Endothelial cell (in vitro differentiated cells): ENCODE results near the gene CDKAL1. TPM values are rescaled to one million over a fixed set of nuclear protein-coding genes. Genes with fewer than 3 reads are reported as not detected.

Experiments used
- DNase-seq: peaks from one replicate; pipeline ENCODE4 v3.0.0; 2021; ENCODE audit warnings: low spot score
- H3K27ac Mint-ChIP-seq: one replicate; pipeline ENCODE4 v1.8.0; 2021; ENCODE audit warnings: mixed read lengths, inconsistent platforms; ENCODE audit not compliant: unreplicated experiment
- H3K27me3 Mint-ChIP-seq: one replicate; pipeline ENCODE4 v1.8.0; 2021; ENCODE audit warnings: mild to moderate bottlenecking, moderate library complexity, mixed read lengths, inconsistent platforms; ENCODE audit not compliant: unreplicated experiment
- H3K36me3 Mint-ChIP-seq: one replicate; pipeline ENCODE4 v1.8.0; 2021; ENCODE audit warnings: mild to moderate bottlenecking, low read depth, mixed read lengths, inconsistent platforms; ENCODE audit not compliant: unreplicated experiment
- H3K4me1 Mint-ChIP-seq: one replicate; pipeline ENCODE4 v1.8.0; 2021; ENCODE audit warnings: mild to moderate bottlenecking, mixed read lengths, inconsistent platforms; ENCODE audit not compliant: unreplicated experiment
- H3K4me3 Mint-ChIP-seq: one replicate; pipeline ENCODE4 v1.8.0; 2021; ENCODE audit warnings: mild to moderate bottlenecking, mixed read lengths, inconsistent platforms; ENCODE audit not compliant: unreplicated experiment
- H3K9me3 Mint-ChIP-seq: one replicate; pipeline ENCODE4 v1.8.0; 2021; ENCODE audit warnings: mixed read lengths, inconsistent platforms; ENCODE audit not compliant: unreplicated experiment
- total RNA-seq: library from RNA; stranded (reverse); fragmentation: NEBNext Ultra II Directional; extraction: Animal tissue kit (Norgen Biotek cat#: 25700); gene quantifications from one replicate; pipeline ENCODE4 v1.2.1, GENCODE V29; 2021; ENCODE audit not compliant: unreplicated experiment
- TF ChIP-seq, protein P1 (sequence below): fragments of 200-600 bp; sonication (generic); IDR thresholded peaks from one replicate; pipeline ENCODE4 v1.5.0; 2021; ENCODE audit warnings: antibody characterized with exemption; ENCODE audit not compliant: unreplicated experiment

CDKAL1 gene
- total RNA-seq, 1 donor from 2014 or later: 43.9 TPM

DNA sequence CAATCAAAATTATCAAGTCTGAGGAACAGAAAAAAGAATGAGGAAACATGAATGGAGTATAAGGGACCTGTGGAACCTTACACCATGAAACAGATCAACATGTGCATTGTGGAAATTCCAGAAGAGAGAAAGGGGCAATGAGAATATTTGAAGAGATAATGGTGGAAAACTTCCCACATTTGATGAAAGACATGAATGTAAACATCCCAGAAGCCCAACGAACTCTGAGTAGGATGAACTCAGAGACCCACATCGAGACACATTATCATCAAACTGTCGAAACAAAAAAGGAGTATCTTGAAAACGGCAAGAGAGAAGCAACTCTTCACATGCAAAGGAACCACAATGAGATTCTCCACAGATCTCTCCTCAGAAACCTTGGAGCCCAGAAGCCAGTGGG is 371.1 kb downstream of the CDKAL1 start:
- no peak for DNase-seq
- no peaks in the 10 kb centered on the region for H3K9me3 Mint-ChIP-seq
- H3K27ac Mint-ChIP-seq: no peak overlapping the region
- H3K27me3 Mint-ChIP-seq: peaks cover 2% of the 10 kb centered on the region
- no peak overlapping the region for H3K4me3 Mint-ChIP-seq
- no peaks in the 10 kb centered on the region for H3K36me3 Mint-ChIP-seq
- TF ChIP-seq, protein P1, sequence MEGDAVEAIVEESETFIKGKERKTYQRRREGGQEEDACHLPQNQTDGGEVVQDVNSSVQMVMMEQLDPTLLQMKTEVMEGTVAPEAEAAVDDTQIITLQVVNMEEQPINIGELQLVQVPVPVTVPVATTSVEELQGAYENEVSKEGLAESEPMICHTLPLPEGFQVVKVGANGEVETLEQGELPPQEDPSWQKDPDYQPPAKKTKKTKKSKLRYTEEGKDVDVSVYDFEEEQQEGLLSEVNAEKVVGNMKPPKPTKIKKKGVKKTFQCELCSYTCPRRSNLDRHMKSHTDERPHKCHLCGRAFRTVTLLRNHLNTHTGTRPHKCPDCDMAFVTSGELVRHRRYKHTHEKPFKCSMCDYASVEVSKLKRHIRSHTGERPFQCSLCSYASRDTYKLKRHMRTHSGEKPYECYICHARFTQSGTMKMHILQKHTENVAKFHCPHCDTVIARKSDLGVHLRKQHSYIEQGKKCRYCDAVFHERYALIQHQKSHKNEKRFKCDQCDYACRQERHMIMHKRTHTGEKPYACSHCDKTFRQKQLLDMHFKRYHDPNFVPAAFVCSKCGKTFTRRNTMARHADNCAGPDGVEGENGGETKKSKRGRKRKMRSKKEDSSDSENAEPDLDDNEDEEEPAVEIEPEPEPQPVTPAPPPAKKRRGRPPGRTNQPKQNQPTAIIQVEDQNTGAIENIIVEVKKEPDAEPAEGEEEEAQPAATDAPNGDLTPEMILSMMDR: no peak
- peaks cover 6% of the 10 kb centered on the region for H3K4me1 Mint-ChIP-seq

DNA sequence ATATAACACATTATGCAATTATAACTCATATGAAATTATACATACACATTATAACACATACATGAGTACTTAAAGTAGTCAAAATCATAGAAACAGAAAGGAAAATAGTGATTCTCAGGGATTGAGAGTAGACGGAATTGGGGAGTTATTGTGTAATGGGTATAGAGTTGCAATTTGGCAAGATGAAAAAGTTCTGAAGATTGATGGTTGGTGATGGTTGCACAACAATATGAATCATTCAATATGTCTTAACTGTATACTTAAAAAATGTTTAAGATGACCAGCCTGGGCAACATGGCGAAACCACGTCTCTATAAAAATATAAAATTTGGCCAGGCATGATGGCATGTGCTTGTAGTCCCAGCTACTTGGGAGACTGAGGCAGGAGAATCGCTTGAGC is 372.7 kb downstream of the CDKAL1 start:
- Mint-ChIP-seq H3K9me3 (no peaks in the 10 kb centered on the region), H3K4me3 (no peak overlapping the region), H3K27me3 (peaks cover 2% of the 10 kb centered on the region), H3K36me3 (no peaks in the 10 kb centered on the region), H3K27ac (no peak overlapping the region), H3K4me1 (peaks cover 6% of the 10 kb centered on the region)
- no peak for DNase-seq
- TF ChIP-seq, protein P1: no peak

DNA sequence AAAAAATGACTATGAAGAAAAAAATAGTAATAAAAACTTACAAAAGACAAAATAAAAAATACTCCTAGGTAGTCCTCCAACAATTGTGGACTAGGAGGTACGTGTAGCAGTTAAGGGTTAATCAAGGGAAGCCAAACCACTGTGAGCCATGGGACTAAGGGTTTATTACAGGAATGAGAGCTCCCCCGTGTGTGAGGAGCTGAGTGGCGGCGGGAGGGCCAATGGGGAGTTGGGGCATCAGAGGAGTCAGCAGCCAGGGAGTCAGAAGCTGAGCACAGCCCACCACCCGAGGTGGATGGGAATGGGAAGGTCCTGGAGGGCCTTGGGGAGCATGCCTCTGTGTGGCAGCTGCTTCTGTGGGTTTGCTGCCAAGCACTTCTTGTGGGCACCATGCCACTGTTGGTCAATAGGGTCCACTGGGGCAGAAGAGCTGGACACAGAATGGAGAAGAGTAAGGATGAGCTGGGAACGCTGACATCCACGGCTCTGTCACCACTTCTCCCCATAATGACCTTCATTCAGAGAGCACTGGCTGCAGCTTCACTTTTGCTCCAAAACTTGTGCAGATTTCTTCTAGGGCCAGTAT is 373.3 kb downstream of the CDKAL1 start:
- TF ChIP-seq, protein P1: no peak
- peak overlapping the region; percentile 28 for H3K27ac Mint-ChIP-seq
- no peak for DNase-seq
- peaks cover 6% of the 10 kb centered on the region for H3K4me1 Mint-ChIP-seq
- H3K27me3 Mint-ChIP-seq: peaks cover under 1% of the 10 kb centered on the region
- H3K36me3 Mint-ChIP-seq: no peaks in the 10 kb centered on the region
- no peak overlapping the region for H3K4me3 Mint-ChIP-seq
- no peaks in the 10 kb centered on the region for H3K9me3 Mint-ChIP-seq

- DNase-seq: no peak
- no peak overlapping the region for H3K4me3 Mint-ChIP-seq
- H3K27me3 Mint-ChIP-seq: no peaks in the 10 kb centered on the region
- H3K27ac Mint-ChIP-seq: no peak overlapping the region
- H3K9me3 Mint-ChIP-seq: no peaks in the 10 kb centered on the region
- peaks cover 6% of the 10 kb centered on the region for H3K4me1 Mint-ChIP-seq
- TF ChIP-seq, protein P1: no peak
- peaks cover 4% of the 10 kb centered on the region for H3K36me3 Mint-ChIP-seq
These were observed 375.4 kb downstream of the CDKAL1 start for GRCh38 chr6:20909621-20910020.

DNA sequence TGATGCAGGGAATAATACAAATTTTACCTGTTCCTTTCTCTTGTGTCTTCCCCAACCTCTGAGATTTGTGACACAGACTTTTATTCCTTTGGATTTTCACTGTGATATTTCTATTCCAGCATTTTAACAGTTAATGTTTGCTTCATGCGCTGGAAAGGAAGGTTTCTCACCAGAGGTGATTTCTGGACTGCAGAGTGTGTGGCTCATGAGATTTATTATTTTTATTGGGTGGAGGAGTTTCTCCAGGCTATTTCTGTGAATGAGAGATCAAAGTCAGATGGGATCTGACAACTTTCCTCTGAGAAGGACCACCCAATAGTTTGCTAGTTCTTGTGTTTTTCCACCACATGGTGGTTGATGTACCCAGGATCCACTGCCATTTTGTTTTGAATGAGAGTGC is 377.5 kb downstream of the CDKAL1 start:
- H3K27ac Mint-ChIP-seq: no peak overlapping the region
- TF ChIP-seq, protein P1: no peak
- no peaks in the 10 kb centered on the region for H3K27me3 Mint-ChIP-seq
- peaks cover 4% of the 10 kb centered on the region for H3K36me3 Mint-ChIP-seq
- H3K4me1 Mint-ChIP-seq: peaks cover 2% of the 10 kb centered on the region
- H3K9me3 Mint-ChIP-seq: no peaks in the 10 kb centered on the region
- H3K4me3 Mint-ChIP-seq: no peak overlapping the region
- DNase-seq: no peak
